ENCODE results near the gene BBS9. TPM values are rescaled to one million over a fixed set of nuclear protein-coding genes. Genes with fewer than 3 reads are reported as not detected.

Gene BBS9
- total and polyA plus RNA-seq, 9 of the 15 experiments (the other 6 are each of a cell fraction or from before 2014, with no cell fraction given) = 0.77 to 3.3 (median 2.4) TPM

DNA sequence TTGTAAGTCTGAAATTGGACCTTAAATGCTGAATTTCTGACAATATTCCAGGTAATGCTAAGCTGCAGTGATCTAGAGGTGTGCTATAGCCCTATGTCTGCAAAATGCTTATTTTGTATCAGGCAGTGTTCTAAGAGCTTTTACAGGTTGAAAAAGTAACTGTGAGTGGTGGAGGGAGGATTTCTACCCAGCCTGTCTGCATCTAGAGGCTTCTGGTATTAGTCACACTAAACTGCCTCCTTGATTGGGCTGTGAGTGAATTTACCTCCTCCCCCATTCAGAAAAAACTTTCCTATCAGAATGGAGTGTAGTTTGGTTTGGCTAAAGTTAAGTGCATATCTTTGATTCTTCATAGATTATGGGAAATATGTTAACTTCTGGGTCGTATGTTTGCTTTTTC is 56.8 kb downstream of the BBS9 start:
- BruUV-seq (replicated peaks) = no TSS peak
- TF ChIP-seq PPARD (CRISPR knock-in tag; IDR thresholded peaks at IDR 0.05) = no peak
- TF ChIP-seq TCF7 (IDR thresholded peaks at IDR 0.05; ENCODE audit: borderline replicate concordance) = no peak
- TF ChIP-seq ZNF140 (CRISPR knock-in tag; IDR thresholded peaks at IDR 0.05) = no peak
- no peak for TF ChIP-seq NBN (IDR thresholded peaks at IDR 0.05; ENCODE audit: low read depth)
- no peak for TF ChIP-seq SMARCB1 (IDR thresholded peaks at IDR 0.05; ENCODE audit: insufficient read length, low read depth)
- no peak for TF ChIP-seq ADNP (tag; IDR thresholded peaks at IDR 0.05)
- TF ChIP-seq BHLHE40 (IDR thresholded peaks at IDR 0.05; ENCODE audit: low read length) = no peak
- TF ChIP-seq JUND (IDR thresholded peaks at IDR 0.05; ENCODE audit: borderline replicate concordance, low read depth, low read length) = 0 out of 2 replicates have a peak, but pooled peaks have one; percentile 15
- no peak for TF ChIP-seq JUND (tag; IDR thresholded peaks at IDR 0.05; ENCODE audit: borderline replicate concordance, low read depth, low read length)
- Histone ChIP-seq H3K79me2 (ENCODE audit: control insufficient read depth, insufficient read depth, low read length) (no peaks in the 10 kb centered on the region), H3K4me3 (no peak overlapping the region), H3K4me1 (replicated peaks in 1 of 2; ENCODE audit: control insufficient read depth in 2 of 2, insufficient read depth in 2 of 2, low read length in 2 of 2) (no peaks in the 10 kb centered on the region), H3K27me3 (ENCODE audit: control insufficient read depth in 2 of 2, insufficient read depth in 2 of 2, low read length in 2 of 2) (no peaks in the 10 kb centered on the region), H3K36me3 (ENCODE audit: control insufficient read depth, insufficient read depth, low read length) (no peaks in the 10 kb centered on the region), H2AFZ (ENCODE audit: low read depth, low read length) (no peak overlapping the region), H3K9me1 (ENCODE audit: control insufficient read depth, insufficient read depth, low read length) (no peaks in the 10 kb centered on the region), H3K4me2 (ENCODE audit: insufficient read depth, low read length) (no peak overlapping the region), H3K27ac (ENCODE audit: extremely low read depth, low read depth, low read length) (no peak overlapping the region), H3K9ac (ENCODE audit: insufficient read depth in 1 of 2, low read depth in 2 of 2, low read length in 2 of 2) (no peak overlapping the region), H3K9me3 (replicated peaks; ENCODE audit: control insufficient read depth, insufficient read depth, low read depth, low read length) (no peaks in the 10 kb centered on the region), H4K20me1 (replicated peaks; ENCODE audit: control insufficient read depth, insufficient read depth, low read length) (no peaks in the 10 kb centered on the region)
- in situ Hi-C loops (cut with MboI) = loop anchor here (10.0 kb wide), 1 partner anchor 739 kb away; no protein-coding TSS in a partner anchor
- peak in 1 of 4 experiments; percentile 9 for DNase-seq (ENCODE audit: extremely low read depth in 1 of 4, low spot score in 3 of 4)
- intact Hi-C loops (cut with micrococcal nuclease) = loop anchor here (5.0 to 10.0 kb wide), 4 partner anchors 56 to 709 kb away; no protein-coding TSS in a partner anchor
- ChIA-PET CTCF (ENCODE audit: low intra/inter-chr PET ratio) (interaction anchor here (0.6 kb wide), 1 partner anchor 976 kb away, joined by 3 read pairs; no protein-coding TSS in a partner anchor), POLR2A (interaction anchor here (0.8 kb wide), 1 partner anchor 668 kb away, joined by 3 read pairs; no protein-coding TSS in a partner anchor)
- peak; percentile 82 for ATAC-seq
- WGBS (ENCODE audit: insufficient coverage, low coverage, missing lambda C conversion rate) = 0% methylated on average over 1 of the region's 1 CpG
- FAIRE-seq = no peak

Data from K562 (cell line).